GM23338 (cell line): ENCODE results near the gene MYO1D. TPM values are rescaled to one million over a fixed set of nuclear protein-coding genes. Genes with fewer than 3 reads are reported as not detected.

Experiments used
- ATAC-seq: fragments of 200-7000 bp; cut with Tn5 transposase; 3 replicates; pipeline ENCODE4 v1.9.1; 2020
- DNase-seq: peaks from one replicate; pipeline ENCODE4 v3.0.0-alpha.2; 2015; ENCODE audit warnings: low spot score
- H2AFZ ChIP-seq: fragments of 200-600 bp; sonication (generic); 2 replicates; pipeline ENCODE4 v1.8.0; 2016; ENCODE audit warnings: antibody characterized with exemption, mild to moderate bottlenecking, moderate library complexity
- H3F3A ChIP-seq: fragments of 200-600 bp; sonication (generic); replicated peaks from 2 replicates; pipeline ENCODE4 v1.8.0; 2017; ENCODE audit warnings: antibody characterized with exemption, mixed run types, low read depth
- H3K27ac ChIP-seq: fragments of 200-600 bp; sonication (generic); 2 replicates; pipeline ENCODE4 v1.6.1; 2016; ENCODE audit warnings: low read depth
- H3K27me3 ChIP-seq: fragments of 200-600 bp; sonication (generic); 2 replicates; pipeline ENCODE4 v1.8.0; 2016; ENCODE audit warnings: mild to moderate bottlenecking, mixed run types, moderate library complexity; ENCODE audit not compliant: insufficient read depth
- H3K36me3 ChIP-seq: fragments of 200-600 bp; sonication (generic); 2 replicates; pipeline ENCODE4 v1.8.0; 2016; ENCODE audit warnings: mild to moderate bottlenecking; ENCODE audit not compliant: insufficient read depth
- H3K4me1 ChIP-seq: fragments of 200-600 bp; sonication (generic); 2 replicates; pipeline ENCODE4 v1.8.0; 2016; ENCODE audit warnings: mild to moderate bottlenecking, moderate library complexity; ENCODE audit not compliant: insufficient read depth
- H3K4me2 ChIP-seq: fragments of 200-600 bp; sonication (generic); 2 replicates; pipeline ENCODE4 v1.7.1; 2017; ENCODE audit warnings: mixed run types
- H3K4me3 ChIP-seq: fragments of 200-600 bp; sonication (generic); 2 replicates; pipeline ENCODE4 v1.6.1; 2016; ENCODE audit warnings: mixed run types
- H3K79me2 ChIP-seq: fragments of 200-600 bp; sonication (generic); replicated peaks from 2 replicates; pipeline ENCODE4 v1.8.0; 2017; ENCODE audit warnings: mild to moderate bottlenecking; ENCODE audit not compliant: insufficient read depth
- H3K9me2 ChIP-seq: fragments of 200-600 bp; sonication (generic); 2 replicates; pipeline ENCODE4 v1.8.0; 2017; ENCODE audit not compliant: insufficient read depth
- H4K20me1 ChIP-seq: fragments of 200-600 bp; sonication (generic); replicated peaks from 2 replicates; pipeline ENCODE4 v1.8.0; 2017; ENCODE audit warnings: mild to moderate bottlenecking; ENCODE audit not compliant: insufficient read depth
- H3K27ac Mint-ChIP-seq: 2 replicates; pipeline ENCODE4 v1.8.0; 2020; ENCODE audit warnings: inconsistent platforms, mild to moderate bottlenecking, moderate library complexity, mixed read lengths
- H3K27me3 Mint-ChIP-seq: 3 replicates; pipeline ENCODE4 v1.8.0; 2022; ENCODE audit warnings: low read depth, mild to moderate bottlenecking, moderate library complexity, mixed read lengths, inconsistent platforms; ENCODE audit not compliant: insufficient read depth, poor library complexity
- H3K36me3 Mint-ChIP-seq: 3 replicates; pipeline ENCODE4 v1.8.0; 2021; ENCODE audit warnings: low read depth, mild to moderate bottlenecking, inconsistent platforms, moderate library complexity, mixed read lengths
- H3K4me1 Mint-ChIP-seq: 3 replicates; pipeline ENCODE4 v1.8.0; 2020; ENCODE audit warnings: mild to moderate bottlenecking, inconsistent platforms, mixed read lengths
- H3K4me3 Mint-ChIP-seq: 3 replicates; pipeline ENCODE4 v1.8.0; 2021; ENCODE audit warnings: moderate library complexity, mild to moderate bottlenecking, inconsistent platforms, mixed read lengths
- H3K9me3 Mint-ChIP-seq: 3 replicates; pipeline ENCODE4 v1.8.0; 2020; ENCODE audit warnings: moderate library complexity, mild to moderate bottlenecking, inconsistent platforms, mixed read lengths
- CTCF ChIP-seq, 2 experiments: fragments of 200-600 bp in 1 of 2; sonication (generic) in 1 of 2; conservative IDR thresholded peaks; 2 replicates each; pipeline versions ENCODE4 v1.5.1 to v1.6.1; 2016 to 2017; ENCODE audit warnings: antibody characterized with exemption in 2 of 2, low read depth in 2 of 2, mild to moderate bottlenecking in 2 of 2, moderate library complexity in 1 of 2
- EZH2phosphoT487 ChIP-seq: fragments of 200-600 bp; sonication (generic); IDR thresholded peaks from one replicate; pipeline ENCODE4 v1.8.1; 2018; ENCODE audit warnings: antibody characterized with exemption; ENCODE audit not compliant: unreplicated experiment
- JUNB ChIP-seq: IDR thresholded peaks from one replicate; pipeline ENCODE4 v1.6.1; 2016; ENCODE audit warnings: antibody characterized with exemption; ENCODE audit not compliant: unreplicated experiment
- NANOG ChIP-seq: IDR thresholded peaks from 2 replicates; pipeline ENCODE4 v1.6.1; 2016; ENCODE audit warnings: antibody characterized with exemption, borderline replicate concordance
- POLR2AphosphoS5 ChIP-seq: IDR thresholded peaks from 2 replicates; pipeline ENCODE4 v1.6.1; 2016; ENCODE audit warnings: antibody characterized with exemption, low read depth
- STAT1 ChIP-seq: IDR thresholded peaks from one replicate; pipeline ENCODE4 v1.6.1; 2016; ENCODE audit warnings: antibody characterized with exemption; ENCODE audit not compliant: unreplicated experiment
- ZNF114 ChIP-seq: fragments of 250-450 bp; sonication (Bioruptor Pico); IDR thresholded peaks from 2 replicates; pipeline ENCODE4 v1.5.0; 2020; ENCODE audit warnings: mild to moderate bottlenecking, moderate library complexity
- ZNF462 ChIP-seq: fragments of 250-450 bp; sonication (Bioruptor Pico); IDR thresholded peaks from 2 replicates; pipeline ENCODE4 v1.5.0; 2020; ENCODE audit warnings: mild to moderate bottlenecking, moderate library complexity
- polyA plus RNA-seq: library from polyadenylated mRNA; unstranded; fragments of >200 nt; fragmentation: Nextera tagmentation; extraction: Ambion mirVana; gene quantifications from 2 replicates; pipeline ENCODE4 v1.2.1, GENCODE V29; 2016
- total RNA-seq: library from RNA; depleted of rRNA; stranded (reverse); fragments of >200 nt; shearing (Covaris generic); gene quantifications from 2 replicates; pipeline ENCODE4 v1.2.3, GENCODE V29; 2014
- TF ChIP-seq, protein P1 (sequence below): IDR thresholded peaks from 2 replicates; pipeline ENCODE4 v1.6.1; 2016; ENCODE audit warnings: antibody characterized with exemption

The MYO1D gene
- total and polyA plus RNA-seq, 2 experiments from 2014 or later: 8.6 to 28.6 TPM

DNA sequence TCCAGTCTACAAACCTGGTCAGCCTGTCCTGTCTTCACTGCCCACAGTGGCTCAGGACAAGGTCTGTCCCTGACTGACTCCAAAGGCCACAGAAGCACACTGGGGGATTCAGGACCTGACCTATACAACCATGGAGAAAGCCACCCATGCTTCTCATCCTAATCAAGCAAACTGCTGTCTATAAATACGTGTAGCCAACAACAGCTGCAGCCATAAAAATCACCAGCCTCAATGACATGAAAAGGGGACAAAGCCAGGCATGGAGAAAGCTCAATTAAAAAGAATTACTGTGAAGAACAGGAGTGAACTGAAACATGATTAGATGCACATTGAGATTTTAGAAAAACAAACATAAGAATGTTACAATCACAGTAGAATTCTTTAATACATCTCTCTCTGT is 220.0 kb downstream of the MYO1D start:
- H3K79me2 ChIP-seq: no peaks in the 10 kb centered on the region

DNA sequence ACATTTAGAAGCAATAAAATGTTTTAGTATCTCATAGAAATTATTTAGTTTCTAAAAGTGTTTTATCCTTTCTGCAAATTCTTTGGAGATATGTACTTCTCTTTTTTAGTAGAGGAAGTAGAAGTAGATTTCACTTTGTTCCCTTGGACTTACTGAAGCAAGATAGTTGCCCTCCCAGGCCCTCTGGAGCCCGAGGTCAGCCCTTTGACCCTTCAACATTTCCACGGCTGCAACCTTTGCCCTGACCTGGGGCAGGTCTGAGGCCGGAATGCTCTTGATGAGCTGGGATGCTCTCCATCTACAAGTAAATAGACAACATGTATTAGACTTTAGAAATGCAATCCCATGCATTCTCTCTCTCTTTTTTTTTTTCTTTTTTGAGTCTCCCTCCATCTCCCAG is 222.6 kb downstream of the MYO1D start:
- ATAC-seq: no peak
- no peak overlapping the region for H3K4me3 Mint-ChIP-seq
- no peak for TF ChIP-seq POLR2AphosphoS5
- TF ChIP-seq CTCF (conservative IDR thresholded peaks at IDR 0.05; ENCODE audit: low read depth in 2 of 2): no peak
- TF ChIP-seq STAT1: no peak
- TF ChIP-seq JUNB: no peak
- no peak for TF ChIP-seq ZNF462 (CRISPR knock-in tag)
- TF ChIP-seq NANOG: no peak
- TF ChIP-seq, protein P1, sequence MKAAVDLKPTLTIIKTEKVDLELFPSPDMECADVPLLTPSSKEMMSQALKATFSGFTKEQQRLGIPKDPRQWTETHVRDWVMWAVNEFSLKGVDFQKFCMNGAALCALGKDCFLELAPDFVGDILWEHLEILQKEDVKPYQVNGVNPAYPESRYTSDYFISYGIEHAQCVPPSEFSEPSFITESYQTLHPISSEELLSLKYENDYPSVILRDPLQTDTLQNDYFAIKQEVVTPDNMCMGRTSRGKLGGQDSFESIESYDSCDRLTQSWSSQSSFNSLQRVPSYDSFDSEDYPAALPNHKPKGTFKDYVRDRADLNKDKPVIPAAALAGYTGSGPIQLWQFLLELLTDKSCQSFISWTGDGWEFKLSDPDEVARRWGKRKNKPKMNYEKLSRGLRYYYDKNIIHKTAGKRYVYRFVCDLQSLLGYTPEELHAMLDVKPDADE: no peak
- TF ChIP-seq EZH2phosphoT487: no peak
- TF ChIP-seq ZNF114 (CRISPR knock-in tag): no peak

More for the DNA sequence above, 220.0 kb downstream of the MYO1D start:
- Mint-ChIP-seq H3K4me1 (no peaks in the 10 kb centered on the region), H3K27me3 (no peaks in the 10 kb centered on the region), H3K9me3 (no peaks in the 10 kb centered on the region), H3K4me3 (no peak overlapping the region), H3K36me3 (peaks cover 7% of the 10 kb centered on the region), H3K27ac (no peak overlapping the region)
- DNase-seq: no peak
- Histone ChIP-seq H3K4me2 (no peak overlapping the region), H3K4me1 (no peaks in the 10 kb centered on the region), H3K36me3 (peaks cover 3% of the 10 kb centered on the region; the same call in 1 of the 2 replicates), H3K9me2 (no peaks in the 10 kb centered on the region), H3F3A (no peaks in the 10 kb centered on the region), H3K27me3 (no peaks in the 10 kb centered on the region), H4K20me1 (no peaks in the 10 kb centered on the region), H3K4me3 (no peak overlapping the region), H2AFZ (no peak overlapping the region), H3K27ac (no peak overlapping the region)
- no peak for TF ChIP-seq POLR2AphosphoS5
- TF ChIP-seq EZH2phosphoT487: no peak
- ATAC-seq: no peak

More for the DNA sequence above, 222.6 kb downstream of the MYO1D start:
- DNase-seq: no peak
- no peaks in the 10 kb centered on the region for H4K20me1 ChIP-seq
- H3K4me3 ChIP-seq: no peak overlapping the region
- no peak overlapping the region for H3K27ac ChIP-seq
- H3K27me3 ChIP-seq: no peaks in the 10 kb centered on the region
- H3K9me3 Mint-ChIP-seq: peaks cover 5% of the 10 kb centered on the region; the same call in 1 of the 3 replicates
- no peaks in the 10 kb centered on the region for H3K27me3 Mint-ChIP-seq
- H3K4me2 ChIP-seq: no peak overlapping the region
- H3K27ac Mint-ChIP-seq: no peak overlapping the region
- H3F3A ChIP-seq: no peaks in the 10 kb centered on the region
- H3K36me3 ChIP-seq: peaks cover 3% of the 10 kb centered on the region
- H3K4me1 Mint-ChIP-seq: no peaks in the 10 kb centered on the region
- H3K79me2 ChIP-seq: no peaks in the 10 kb centered on the region
- peaks cover 27% of the 10 kb centered on the region for H3K36me3 Mint-ChIP-seq
- no peaks in the 10 kb centered on the region for H3K4me1 ChIP-seq
- no peak overlapping the region for H2AFZ ChIP-seq
- no peaks in the 10 kb centered on the region for H3K9me2 ChIP-seq
